Measurements from ENCODE around the gene PCTP.

- TF ChIP-seq EGR1 (IDR thresholded peaks at IDR 0.05) (no peak), TCF12 (IDR thresholded peaks at IDR 0.05; ENCODE audit: low read depth) (no peak), EP300 (IDR thresholded peaks at IDR 0.05; ENCODE audit: borderline replicate concordance) (no peak), MAX (IDR thresholded peaks at IDR 0.05) (no peak), TEAD4 (IDR thresholded peaks at IDR 0.05) (no peak), CREB1 (IDR thresholded peaks at IDR 0.05; ENCODE audit: low read depth) (no peak), RAD21 (IDR thresholded peaks at IDR 0.05; ENCODE audit: low read depth) (no peak), CEBPB (IDR thresholded peaks at IDR 0.05) (no peak), REST (IDR thresholded peaks at IDR 0.05; ENCODE audit: low read depth) (no peak), NFIC (IDR thresholded peaks at IDR 0.05) (no peak), TAF1 (IDR thresholded peaks at IDR 0.05; ENCODE audit: low read depth) (no peak), YY1 (IDR thresholded peaks at IDR 0.05; ENCODE audit: low read depth) (no peak)
Observed at GRCh38 chr17:55730380-55730779, 20.5 kb upstream of the PCTP start.
